Measurements from ENCODE around the gene PMFBP1. TPM values are rescaled to one million over a fixed set of nuclear protein-coding genes. Genes with fewer than 3 reads are reported as not detected.

Gene PMFBP1
- total RNA-seq, 4 donors from 2014 or later, result not detected

- DNase-seq (no peak), ATAC-seq (no peak)
- intact Hi-C loops (cut with DNase I; ENCODE audit: low total_unique reads) (no loop called here), in situ Hi-C loops (cut with MboI; ENCODE audit: low sequenced_read_pairs in 4 of 4) (no loop called here)
- H3K9me3 ChIP-seq, result no peaks in the 10 kb centered on the region
- no peak overlapping the region for H3K27ac ChIP-seq
- H3K4me3 ChIP-seq, result no peak overlapping the region
- no peaks in the 10 kb centered on the region for H3K27me3 ChIP-seq
- TF ChIP-seq POLR2A (IDR thresholded peaks at IDR 0.05), result no peak
- TF ChIP-seq CTCF (IDR thresholded peaks at IDR 0.05 in 4 of 5, conservative IDR thresholded peaks at IDR 0.05 in 1 of 5), result no peak
- no peaks in the 10 kb centered on the region for H3K4me1 ChIP-seq
- no peaks in the 10 kb centered on the region for H3K36me3 ChIP-seq
These were observed 26.8 kb upstream of the PMFBP1 start for GRCh38 chr16:72198771-72199201.

- ATAC-seq (no peak), DNase-seq (peak in 1 of 2 donors; percentile 18)
- Histone ChIP-seq H3K36me3 (no peaks in the 10 kb centered on the region), H3K27ac (no peak overlapping the region), H3K9me3 (no peaks in the 10 kb centered on the region), H3K4me3 (no peak overlapping the region), H3K4me1 (no peaks in the 10 kb centered on the region), H3K27me3 (no peaks in the 10 kb centered on the region)
- TF ChIP-seq CTCF (IDR thresholded peaks at IDR 0.05 in 4 of 5, conservative IDR thresholded peaks at IDR 0.05 in 1 of 5) (no peak), POLR2A (IDR thresholded peaks at IDR 0.05) (no peak)
- intact Hi-C loops (cut with DNase I; ENCODE audit: low total_unique reads) (no loop called here), in situ Hi-C loops (cut with MboI; ENCODE audit: low sequenced_read_pairs in 4 of 4) (no loop called here)
These were observed 26.2 kb upstream of the PMFBP1 start for GRCh38 chr16:72198021-72198711.

GRCh38 chr16:72197545-72197944 is 25.6 kb upstream of the PMFBP1 start:
- no peak for ATAC-seq
- no peak for DNase-seq
- H3K4me1 ChIP-seq, result no peaks in the 10 kb centered on the region
- TF ChIP-seq POLR2A (IDR thresholded peaks at IDR 0.05) (no peak), CTCF (IDR thresholded peaks at IDR 0.05 in 4 of 5, conservative IDR thresholded peaks at IDR 0.05 in 1 of 5) (no peak)
- H3K9me3 ChIP-seq, result no peaks in the 10 kb centered on the region
- intact Hi-C loops (cut with DNase I; ENCODE audit: low total_unique reads), result no loop called here
- no peak overlapping the region for H3K27ac ChIP-seq
- no peak overlapping the region for H3K4me3 ChIP-seq
- in situ Hi-C loops (cut with MboI; ENCODE audit: low sequenced_read_pairs in 4 of 4), result no loop called here
- H3K36me3 ChIP-seq, result no peaks in the 10 kb centered on the region
- no peaks in the 10 kb centered on the region for H3K27me3 ChIP-seq

DNA sequence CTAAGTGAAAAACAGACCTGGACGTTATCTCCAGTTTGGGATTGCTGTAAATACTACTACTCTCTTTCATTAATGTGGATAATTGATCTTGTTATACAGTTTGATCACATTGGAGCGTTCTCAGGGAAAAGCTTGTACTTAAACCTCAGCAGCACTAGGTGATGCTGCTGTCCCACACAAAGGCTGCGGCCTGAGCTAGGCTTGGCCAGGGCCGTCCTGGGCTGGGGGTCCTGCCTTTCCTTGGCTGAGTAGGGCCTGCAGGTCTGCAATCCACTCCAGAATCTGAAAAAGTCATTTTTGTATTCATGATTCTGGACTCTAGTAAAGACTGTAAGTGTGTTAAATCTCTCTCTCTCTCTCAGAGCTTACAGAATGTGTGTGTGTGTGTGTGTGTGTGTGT is 23.7 kb upstream of the PMFBP1 start:
- DNase-seq, result no peak
- H3K36me3 ChIP-seq, result no peaks in the 10 kb centered on the region
- no peaks in the 10 kb centered on the region for H3K27me3 ChIP-seq
- TF ChIP-seq CTCF (IDR thresholded peaks at IDR 0.05 in 4 of 5, conservative IDR thresholded peaks at IDR 0.05 in 1 of 5), result no peak
- TF ChIP-seq POLR2A (IDR thresholded peaks at IDR 0.05), result no peak
- H3K27ac ChIP-seq, result no peak overlapping the region
- no peaks in the 10 kb centered on the region for H3K9me3 ChIP-seq
- intact Hi-C loops (cut with DNase I; ENCODE audit: low total_unique reads) (no loop called here), in situ Hi-C loops (cut with MboI; ENCODE audit: low sequenced_read_pairs in 4 of 4) (no loop called here)
- no peak for ATAC-seq
- H3K4me1 ChIP-seq, result no peaks in the 10 kb centered on the region
- H3K4me3 ChIP-seq, result no peak overlapping the region

GRCh38 chr16:72191551-72191950 is 19.6 kb upstream of the PMFBP1 start:
- DNase-seq (no peak), ATAC-seq (no peak)
- Histone ChIP-seq H3K36me3 (no peaks in the 10 kb centered on the region), H3K4me3 (no peak overlapping the region), H3K9me3 (no peaks in the 10 kb centered on the region), H3K4me1 (no peaks in the 10 kb centered on the region), H3K27me3 (no peaks in the 10 kb centered on the region), H3K27ac (no peak overlapping the region)
- TF ChIP-seq POLR2A (IDR thresholded peaks at IDR 0.05), result no peak
- TF ChIP-seq CTCF (IDR thresholded peaks at IDR 0.05 in 4 of 5, conservative IDR thresholded peaks at IDR 0.05 in 1 of 5), result no peak
- intact Hi-C loops (cut with DNase I; ENCODE audit: low total_unique reads) (no loop called here), in situ Hi-C loops (cut with MboI; ENCODE audit: low sequenced_read_pairs in 4 of 4) (no loop called here)
